Measurements from ENCODE around the gene ZFP36L2. TPM values are rescaled to one million over a fixed set of nuclear protein-coding genes. Genes with fewer than 3 reads are reported as not detected.

ZFP36L2 gene
- total RNA-seq, 3 donors from 2014 or later = 67.7 to 81.4 (median 75.5) TPM

GRCh38 chr2:43222475-43223309 is 3.7 kb downstream of the ZFP36L2 start:
- Mint-ChIP-seq H3K9me3 (no peaks in the 10 kb centered on the region), H3K4me1 (ENCODE audit: low read depth) (peaks cover 54% of the 10 kb centered on the region), H3K27me3 (ENCODE audit: low read depth) (no peaks in the 10 kb centered on the region), H3K36me3 (ENCODE audit: insufficient read depth) (peaks cover 11% of the 10 kb centered on the region), H3K4me3 (peak overlapping the region; percentile 91)
- no peak for ATAC-seq
- DNase-seq = no peak

- H3K9me3 Mint-ChIP-seq = no peaks in the 10 kb centered on the region
- DNase-seq (peak; percentile 36), ATAC-seq (no peak)
- H3K4me3 Mint-ChIP-seq = peak overlapping the region; percentile 91
- peaks cover 57% of the 10 kb centered on the region for H3K4me1 Mint-ChIP-seq (ENCODE audit: low read depth)
- peaks cover 11% of the 10 kb centered on the region for H3K36me3 Mint-ChIP-seq (ENCODE audit: insufficient read depth)
- H3K27me3 Mint-ChIP-seq (ENCODE audit: low read depth) = no peaks in the 10 kb centered on the region
These were observed 4.5 kb downstream of the ZFP36L2 start for GRCh38 chr2:43221763-43222474.

GRCh38 chr2:43221124-43221762 is 5.2 kb downstream of the ZFP36L2 start:
- Mint-ChIP-seq H3K27me3 (ENCODE audit: low read depth) (no peaks in the 10 kb centered on the region), H3K4me1 (ENCODE audit: low read depth) (peaks cover 57% of the 10 kb centered on the region), H3K4me3 (peak overlapping the region; percentile 91), H3K9me3 (no peaks in the 10 kb centered on the region), H3K36me3 (ENCODE audit: insufficient read depth) (peaks cover 11% of the 10 kb centered on the region)
- peak; percentile 26 for DNase-seq
- no peak for ATAC-seq

GRCh38 chr2:43220760-43221123 is 5.7 kb downstream of the ZFP36L2 start:
- H3K27me3 Mint-ChIP-seq (ENCODE audit: low read depth) = no peaks in the 10 kb centered on the region
- peak overlapping the region; percentile 91 for H3K4me3 Mint-ChIP-seq
- H3K4me1 Mint-ChIP-seq (ENCODE audit: low read depth) = peaks cover 60% of the 10 kb centered on the region

GRCh38 chr2:43220229-43220751 is 6.1 kb downstream of the ZFP36L2 start:
- DNase-seq (no peak), ATAC-seq (no peak)
- Mint-ChIP-seq H3K27me3 (ENCODE audit: low read depth) (no peaks in the 10 kb centered on the region), H3K4me1 (ENCODE audit: low read depth) (peaks cover 61% of the 10 kb centered on the region), H3K4me3 (peak overlapping the region; percentile 91), H3K9me3 (no peaks in the 10 kb centered on the region), H3K36me3 (ENCODE audit: insufficient read depth) (peaks cover 11% of the 10 kb centered on the region)

More at GRCh38 chr2:43220760-43221123, 5.7 kb downstream of the ZFP36L2 start:
- Mint-ChIP-seq H3K36me3 (ENCODE audit: insufficient read depth) (peaks cover 11% of the 10 kb centered on the region), H3K9me3 (no peaks in the 10 kb centered on the region)
- DNase-seq = no peak
- no peak for ATAC-seq

GRCh38 chr2:43219383-43220228 is 6.8 kb downstream of the ZFP36L2 start:
- no peaks in the 10 kb centered on the region for H3K27me3 Mint-ChIP-seq (ENCODE audit: low read depth)
- DNase-seq (peak; percentile 53), ATAC-seq (peak; percentile 56 to 67)
- no peaks in the 10 kb centered on the region for H3K9me3 Mint-ChIP-seq
- peaks cover 61% of the 10 kb centered on the region for H3K4me1 Mint-ChIP-seq (ENCODE audit: low read depth)
- peak overlapping the region; percentile 91 for H3K4me3 Mint-ChIP-seq
- H3K36me3 Mint-ChIP-seq (ENCODE audit: insufficient read depth) = peaks cover 11% of the 10 kb centered on the region

- H3K27me3 Mint-ChIP-seq (ENCODE audit: low read depth) = no peaks in the 10 kb centered on the region
- DNase-seq (peak; percentile 66), ATAC-seq (peak; percentile 9 to 18)
- peak overlapping the region; percentile 91 for H3K4me3 Mint-ChIP-seq
- H3K36me3 Mint-ChIP-seq (ENCODE audit: insufficient read depth) = peaks cover 8% of the 10 kb centered on the region
- H3K9me3 Mint-ChIP-seq = no peaks in the 10 kb centered on the region
- peaks cover 61% of the 10 kb centered on the region for H3K4me1 Mint-ChIP-seq (ENCODE audit: low read depth)
These were observed 7.6 kb downstream of the ZFP36L2 start for GRCh38 chr2:43218702-43219382.

- DNase-seq (no peak), ATAC-seq (peak in 1 of 2 donors; percentile 2)
- Mint-ChIP-seq H3K27me3 (ENCODE audit: low read depth) (no peaks in the 10 kb centered on the region), H3K4me3 (no peak overlapping the region), H3K9me3 (no peaks in the 10 kb centered on the region), H3K36me3 (ENCODE audit: insufficient read depth) (peaks cover 3% of the 10 kb centered on the region), H3K4me1 (ENCODE audit: low read depth) (peaks cover 57% of the 10 kb centered on the region)
These were observed 8.2 kb downstream of the ZFP36L2 start for GRCh38 chr2:43218155-43218701.

- Mint-ChIP-seq H3K9me3 (no peaks in the 10 kb centered on the region), H3K27me3 (ENCODE audit: low read depth) (no peaks in the 10 kb centered on the region), H3K4me1 (ENCODE audit: low read depth) (peaks cover 59% of the 10 kb centered on the region), H3K36me3 (ENCODE audit: insufficient read depth) (peaks cover 2% of the 10 kb centered on the region), H3K4me3 (no peak overlapping the region)
- DNase-seq (no peak), ATAC-seq (no peak)
These were observed 8.9 kb downstream of the ZFP36L2 start for GRCh38 chr2:43217228-43218154.

GRCh38 chr2:43216629-43217028 is 9.8 kb downstream of the ZFP36L2 start:
- H3K4me3 Mint-ChIP-seq = no peak overlapping the region
- ATAC-seq = no peak
- DNase-seq = no peak
- H3K9me3 Mint-ChIP-seq = no peaks in the 10 kb centered on the region
- peaks cover 55% of the 10 kb centered on the region for H3K4me1 Mint-ChIP-seq (ENCODE audit: low read depth)
- no peaks in the 10 kb centered on the region for H3K27me3 Mint-ChIP-seq (ENCODE audit: low read depth)
- H3K36me3 Mint-ChIP-seq (ENCODE audit: insufficient read depth) = peaks cover 2% of the 10 kb centered on the region

- DNase-seq (no peak), ATAC-seq (no peak)
- H3K9me3 Mint-ChIP-seq = no peaks in the 10 kb centered on the region
- peaks cover 2% of the 10 kb centered on the region for H3K36me3 Mint-ChIP-seq (ENCODE audit: insufficient read depth)
- no peaks in the 10 kb centered on the region for H3K27me3 Mint-ChIP-seq (ENCODE audit: low read depth)
- peaks cover 49% of the 10 kb centered on the region for H3K4me1 Mint-ChIP-seq (ENCODE audit: low read depth)
- H3K4me3 Mint-ChIP-seq = no peak overlapping the region
These were observed 10.6 kb downstream of the ZFP36L2 start for GRCh38 chr2:43215673-43216255.

GRCh38 chr2:43214253-43214652 is 12.2 kb downstream of the ZFP36L2 start:
- Mint-ChIP-seq H3K4me3 (no peak overlapping the region), H3K27me3 (ENCODE audit: low read depth) (no peaks in the 10 kb centered on the region), H3K4me1 (ENCODE audit: low read depth) (peaks cover 45% of the 10 kb centered on the region), H3K36me3 (ENCODE audit: insufficient read depth) (peaks cover 2% of the 10 kb centered on the region), H3K9me3 (no peaks in the 10 kb centered on the region)
- DNase-seq = no peak
- no peak for ATAC-seq
